K562 (cell line): ENCODE data around the gene ATP5PD. TPM values are rescaled to one million over a fixed set of nuclear protein-coding genes. Genes with fewer than 3 reads are reported as not detected.

Experiments
- ATAC-seq: fragments of 200-7000 bp; cut with Tn5 transposase; 3 replicates; pipeline ENCODE4 v1.9.1; 2020; ENCODE audit warnings: moderate library complexity
- BruUV-seq: library from RNA; stranded (reverse); fragments of 400-500 nt; replicated peaks from 2 replicates; lab custom pipeline; 2021; lab: Mats Ljungman, UMichigan
- CTCF ChIA-PET: fragments of 300-600 bp; formaldehyde crosslinking; extraction: SDS; loops from one replicate; lab custom pipeline; 2021; ENCODE audit warnings: low intra/inter-chr PET ratio; lab: Yijun Ruan, JAX
- POLR2A ChIA-PET: fragments of 300-600, 350-650 bp; sonication (Branson Sonifier 250); formaldehyde crosslinking; extraction: SDS; loops from one replicate; lab custom pipeline; 2021; ENCODE audit warnings: antibody characterized with exemption, inconsistent platforms; lab: Yijun Ruan, JAX
- DNase-seq, 4 experiments: peaks; one replicate each; pipeline versions ENCODE4 v3.0.0 to v3.0.0-alpha.2; 2011 to 2018; ENCODE audit warnings: low spot score in 3 of 4, mixed read lengths in 3 of 4; ENCODE audit errors: extremely low read depth in 1 of 4
- FAIRE-seq: peaks from 2 replicates; lab custom pipeline; 2011; peaks lifted over from hg19 to GRCh38; lab: Jason Lieb, UNC
- H2AFZ ChIP-seq: 2 replicates; pipeline ENCODE4 v1.6.0; 2011; ENCODE audit warnings: low read depth, low read length, control low read depth, inconsistent platforms
- H3K27ac ChIP-seq: fragments of 200-600 bp; 3 replicates; pipeline ENCODE4 v1.8.0; 2011; ENCODE audit warnings: low read depth, mild to moderate bottlenecking, control low read depth, inconsistent platforms, low read length, moderate library complexity, mixed read lengths; ENCODE audit errors: extremely low read depth
- H3K27me3 ChIP-seq, 2 experiments: fragments of 300-600 bp in 1 of 2; 2 replicates in 1 of 2; 3 replicates in 1 of 2; pipeline versions ENCODE4 v1.6.0 to v1.8.0; 2011; ENCODE audit warnings: inconsistent platforms in 2 of 2, low read length in 2 of 2, mild to moderate bottlenecking in 1 of 2, mixed read lengths in 1 of 2, moderate library complexity in 1 of 2; ENCODE audit not compliant: control insufficient read depth in 2 of 2, insufficient read depth in 2 of 2
- H3K36me3 ChIP-seq: fragments of 300-600 bp; 3 replicates; pipeline ENCODE4 v1.8.0; 2011; ENCODE audit warnings: mild to moderate bottlenecking, low read length, inconsistent platforms; ENCODE audit not compliant: control insufficient read depth, insufficient read depth
- H3K4me1 ChIP-seq, 2 experiments: fragments of 200-600 bp in 1 of 2; replicated peaks in 1 of 2; 2 replicates in 1 of 2; 3 replicates in 1 of 2; pipeline versions ENCODE4 v1.5.1 to v1.8.0; 2011; ENCODE audit warnings: inconsistent platforms in 2 of 2, low read length in 2 of 2, mild to moderate bottlenecking in 1 of 2, mixed read lengths in 1 of 2, moderate library complexity in 1 of 2; ENCODE audit not compliant: control insufficient read depth in 2 of 2, insufficient read depth in 2 of 2
- H3K4me2 ChIP-seq: 2 replicates; pipeline ENCODE4 v1.6.1; 2011; ENCODE audit warnings: low read length, control low read depth, inconsistent platforms, mixed read lengths; ENCODE audit not compliant: insufficient read depth
- H3K4me3 ChIP-seq: fragments of 200-600 bp; sonication (generic), shearing (Covaris generic); 2 replicates; pipeline ENCODE4 v1.5.1; 2016; ENCODE audit warnings: control low read depth, inconsistent platforms
- H3K79me2 ChIP-seq: fragments of 200-600 bp; 3 replicates; pipeline ENCODE4 v1.8.0; 2011; ENCODE audit warnings: low read length, inconsistent platforms; ENCODE audit not compliant: control insufficient read depth, insufficient read depth
- H3K9ac ChIP-seq, 2 experiments: 2 replicates each; pipeline versions ENCODE4 v1.6.0 to v1.6.1; 2011; ENCODE audit warnings: low read depth in 2 of 2, low read length in 2 of 2, control low read depth in 1 of 2, inconsistent platforms in 1 of 2, mild to moderate bottlenecking in 1 of 2, mixed read lengths in 1 of 2; ENCODE audit not compliant: insufficient read depth in 1 of 2
- H3K9me1 ChIP-seq: one replicate; pipeline ENCODE4 v1.6.0; 2011; ENCODE audit warnings: inconsistent platforms, mild to moderate bottlenecking, low read length, moderate library complexity; ENCODE audit not compliant: control insufficient read depth, insufficient read depth
- H3K9me3 ChIP-seq: replicated peaks from 2 replicates; pipeline ENCODE4 v1.5.1; 2011; ENCODE audit warnings: low read depth, low read length, inconsistent platforms; ENCODE audit not compliant: control insufficient read depth, insufficient read depth
- H4K20me1 ChIP-seq: replicated peaks from 2 replicates; pipeline ENCODE4 v1.6.1; 2011; ENCODE audit warnings: low read length, inconsistent platforms, mixed read lengths; ENCODE audit not compliant: control insufficient read depth, insufficient read depth
- ARID1B ChIP-seq: fragments of 450-650 bp; IDR thresholded peaks from 2 replicates; pipeline ENCODE4 v1.6.1; 2016; ENCODE audit warnings: antibody characterized with exemption, mild to moderate bottlenecking, inconsistent platforms
- ATF7 ChIP-seq: fragments of 450-650 bp; IDR thresholded peaks from 2 replicates; pipeline ENCODE4 v1.7.1; 2014; ENCODE audit warnings: mild to moderate bottlenecking, moderate library complexity
- BRCA1 ChIP-seq, 2 experiments: fragments of 450-650 bp in 1 of 2; sonication (generic) in 1 of 2; formaldehyde crosslinking in 1 of 2; IDR thresholded peaks; 2 replicates each; pipeline versions ENCODE4 v1.5.0 to v1.6.1; 2017 to 2020; ENCODE audit warnings: mild to moderate bottlenecking in 1 of 2, missing genetic modification reagents in 1 of 2
- CCNT2 ChIP-seq: IDR thresholded peaks from 2 replicates; pipeline ENCODE4 v1.6.1; 2011; ENCODE audit warnings: borderline replicate concordance, low read depth, mild to moderate bottlenecking, moderate library complexity, mixed read lengths, low read length; ENCODE audit not compliant: insufficient read length; ENCODE audit errors: extremely low read depth
- CHD1 ChIP-seq: fragments of 200-600 bp; sonication (generic); IDR thresholded peaks from one replicate; pipeline ENCODE4 v1.6.1; 2012; ENCODE audit warnings: mild to moderate bottlenecking, moderate library complexity, low read length, inconsistent platforms
- DPF2 ChIP-seq: fragments of 450-650 bp; IDR thresholded peaks from 2 replicates; pipeline ENCODE4 v1.6.1; 2016
- EGR1 ChIP-seq: fragments of 450-650 bp; conservative IDR thresholded peaks from 2 replicates; pipeline ENCODE4 v1.6.1; 2017; ENCODE audit warnings: mild to moderate bottlenecking
- GATAD2B ChIP-seq: fragments of 450-650 bp; IDR thresholded peaks from 2 replicates; pipeline ENCODE4 v1.6.1; 2017; ENCODE audit warnings: mild to moderate bottlenecking, borderline replicate concordance
- HDAC1 ChIP-seq, 2 experiments: fragments of 450-650 bp; IDR thresholded peaks; 2 replicates each; pipeline ENCODE4 v1.6.1; 2016 to 2017; ENCODE audit warnings: inconsistent platforms in 1 of 2, mild to moderate bottlenecking in 1 of 2, moderate library complexity in 1 of 2
- HMG20A ChIP-seq: fragments of 450-650 bp; formaldehyde crosslinking; conservative IDR thresholded peaks from 2 replicates; pipeline ENCODE4 v1.4.0; 2020; ENCODE audit warnings: mild to moderate bottlenecking, mixed read lengths
- MAX ChIP-seq: sonication (generic); formaldehyde crosslinking; IDR thresholded peaks from 2 replicates; pipeline ENCODE4 v1.9.0; 2022; ENCODE audit warnings: mild to moderate bottlenecking, missing genetic modification reagents
- NFRKB ChIP-seq: fragments of 450-650 bp; IDR thresholded peaks from 2 replicates; pipeline ENCODE4 v1.6.1; 2016; ENCODE audit warnings: low read depth
- NKRF ChIP-seq: fragments of 450-650 bp; IDR thresholded peaks from 2 replicates; pipeline ENCODE4 v1.6.1; 2016; ENCODE audit warnings: borderline replicate concordance
- POU5F1 ChIP-seq: fragments of 150-350 bp; IDR thresholded peaks from 2 replicates; pipeline ENCODE4 v1.6.1; 2014; ENCODE audit warnings: borderline replicate concordance, low read length, low read depth, mild to moderate bottlenecking; ENCODE audit not compliant: partially characterized antibody
- RBM39 ChIP-seq: fragments of 200-400 bp; formaldehyde crosslinking; optimal IDR thresholded peaks from 2 replicates; pipeline ENCODE3; 2018; ENCODE audit warnings: low read depth, low read length
- SIRT6 ChIP-seq: IDR thresholded peaks from one replicate; pipeline ENCODE4 v1.6.1; 2012; ENCODE audit warnings: low read depth, mild to moderate bottlenecking, control low read depth, inconsistent platforms, low read length, moderate library complexity
- ZBED1 ChIP-seq: IDR thresholded peaks from 2 replicates; pipeline ENCODE4 v1.6.1; 2014
- ZBTB7A ChIP-seq: IDR thresholded peaks from 2 replicates; pipeline ENCODE4 v1.6.1; 2011; ENCODE audit warnings: low read depth, mild to moderate bottlenecking, low read length, moderate library complexity, borderline replicate concordance; ENCODE audit not compliant: control insufficient read depth
- ZFX ChIP-seq: sonication (generic); formaldehyde crosslinking; IDR thresholded peaks from 2 replicates; pipeline ENCODE4 v1.8.0; 2022; ENCODE audit warnings: mild to moderate bottlenecking, missing genetic modification reagents, moderate library complexity
- ZNF785 ChIP-seq: fragments of 250-450 bp; sonication (Bioruptor Pico); IDR thresholded peaks from 2 replicates; pipeline ENCODE4 v1.4.0; 2020; ENCODE audit warnings: mild to moderate bottlenecking
- WGBS: fragments of 100-300 bp; shearing (Covaris generic); methylation state at CpG from one replicate; pipeline ENCODE4 v1.1.6; 2016; ENCODE audit warnings: low coverage, mixed read lengths; ENCODE audit not compliant: insufficient coverage; ENCODE audit errors: missing lambda C conversion rate; 5-methylcytosine and 5-hydroxymethylcytosine counted together
- in situ Hi-C: fragments of 300-500 bp; cut with MboI; formaldehyde crosslinking; loops from 4 replicates; pipeline ENCODE4 v1.15.0; 2018; ENCODE audit warnings: inconsistent platforms, mixed read lengths
- intact Hi-C: fragments of 100-400 bp; cut with micrococcal nuclease; formaldehyde crosslinking; loops from 2 replicates; pipeline ENCODE4 v1.14.2; 2022
- polyA plus RNA-seq, 8 experiments: library from polyadenylated mRNA; depleted of rRNA in 4 of 8; stranded (reverse) in 5 of 8; unstranded in 3 of 8; fragments of >200 nt; fragmentation: Nextera tagmentation in 2 of 8; fragmentation: Illumina TruSeq in 1 of 8; extraction: Ambion mirVana in 2 of 8; extraction: Trizol in 1 of 8; gene quantifications; 2 replicates each; pipeline versions ENCODE4 v1.2.1 to v1.2.3, GENCODE V29; 2011 to 2014; ENCODE audit warnings: inconsistent platforms in 1 of 8, missing spikeins in 1 of 8
- total RNA-seq, 7 experiments: library from RNA; depleted of rRNA in 6 of 7; stranded (reverse); fragments of >200 nt in 6 of 7; fragmentation: Illumina TruSeq in 2 of 7; extraction: Trizol in 2 of 7; gene quantifications; 2 replicates each; pipeline versions ENCODE4 v1.2.1 to v1.2.3, GENCODE V29; 2011 to 2021; ENCODE audit warnings: low replicate concordance in 1 of 7

ATP5PD gene
- total and polyA plus RNA-seq, 9 of the 15 experiments (the other 6 are each of a cell fraction or from before 2014, with no cell fraction given), result 271 to 828 (median 432) TPM

GRCh38 chr17:75047398-75048098 is 779 bp upstream of the ATP5PD start:
- BruUV-seq, result no TSS peak
- no peaks in the 10 kb centered on the region for H3K27me3 ChIP-seq
- H3K79me2 ChIP-seq, result peaks cover 48% of the 10 kb centered on the region
- H3K9me1 ChIP-seq, result no peaks in the 10 kb centered on the region
- CTCF ChIA-PET, result interaction anchor here (0.7 to 1.1 kb wide), 2 partner anchors 83 to 214 kb away, joined by 3 read pairs; partner anchors contain the start of genes GGA3 and MRPS7
- peak overlapping the region; percentile 77 for H3K27ac ChIP-seq
- H3K4me3 ChIP-seq, result peak overlapping the region; percentile 100
- peak overlapping the region; percentile 88 to 98 for H3K9ac ChIP-seq
- peaks cover 11 to 15% of the 10 kb centered on the region in 2 experiments for H3K4me1 ChIP-seq
- 0% methylated on average over 31 of the region's 38 CpGs for WGBS
- in situ Hi-C loops (no loop called here), intact Hi-C loops (loop anchor here (1.0 kb wide), 1 partner anchor 12 kb away; no protein-coding TSS in a partner anchor)
- no peak for FAIRE-seq
- no peaks in the 10 kb centered on the region for H3K9me3 ChIP-seq
- DNase-seq, result peak in 2 of 4 experiments; percentile 35 to 67
- H3K36me3 ChIP-seq, result peaks cover 27% of the 10 kb centered on the region; the same call in 2 of the 3 replicates
- H3K4me2 ChIP-seq, result peak overlapping the region; percentile 96
- H2AFZ ChIP-seq, result peak overlapping the region; percentile 47
- no peak for ATAC-seq
- H4K20me1 ChIP-seq, result no peaks in the 10 kb centered on the region; the same call in 1 of the 2 replicates
- POLR2A ChIA-PET, result interaction anchor here (0.5 to 3.1 kb wide), 15 partner anchors 9 to 685 kb away, joined by 3 to 23 read pairs (median 4); partner anchors contain the start of genes FDXR and MRPL58
- no peak for TF ChIP-seq GATAD2B
- TF ChIP-seq BRCA1 (IDR thresholded peaks at IDR 0.05), result no peak
- 0 out of 2 replicates have a peak, but pooled peaks have one; percentile 61 for TF ChIP-seq BRCA1 (CRISPR knock-in tag; IDR thresholded peaks at IDR 0.05)
- TF ChIP-seq NKRF, result peak; percentile 48; the same call in 1 of the 2 replicates
- TF ChIP-seq ZBED1, result no peak
- peak; percentile 39; the same call in 1 of the 2 replicates for TF ChIP-seq MAX (CRISPR knock-in tag)
- no peak for TF ChIP-seq RBM39
- TF ChIP-seq SIRT6, result no peak
- no peak for TF ChIP-seq POU5F1
- 0 out of 2 replicates have a peak, but pooled peaks have one; percentile 8 for TF ChIP-seq ARID1B
- TF ChIP-seq CHD1, result peak; percentile 62
- TF ChIP-seq CCNT2, result no peak
- no peak for TF ChIP-seq NFRKB
- no peak for TF ChIP-seq ATF7
- no peak for TF ChIP-seq ZNF785 (CRISPR knock-in tag)
- peak in 1 of 2 experiments; percentile 71; a peak in 2 of 4 replicates for TF ChIP-seq HDAC1 (IDR thresholded peaks at IDR 0.05)
- peak; percentile 16; the same call in 1 of the 2 replicates for TF ChIP-seq ZBTB7A
- peak; percentile 58 for TF ChIP-seq EGR1
- TF ChIP-seq ZFX (CRISPR knock-in tag), result peak; percentile 44
- no peak for TF ChIP-seq HMG20A (CRISPR knock-in tag)
- TF ChIP-seq DPF2, result no peak
